GM12891 (cell line): Measurements from ENCODE around the gene FHOD1.

Experiments used
- DNase-seq: peaks from one replicate; pipeline ENCODE4 v3.0.0; 2011; ENCODE audit warnings: low spot score; ENCODE audit not compliant: insufficient read length
- FAIRE-seq: peaks from 2 replicates; lab custom pipeline; 2011; peaks lifted over from hg19 to GRCh38; lab: Jason Lieb, UNC
- PAX5 ChIP-seq: IDR thresholded peaks from 2 replicates; pipeline ENCODE4 v1.6.1; 2011; ENCODE audit warnings: low read length, moderate library complexity, mild to moderate bottlenecking; ENCODE audit not compliant: insufficient read depth, severe bottlenecking
- POLR2A ChIP-seq: IDR thresholded peaks from 2 replicates; pipeline ENCODE4 v1.6.1; 2011; ENCODE audit warnings: low read depth, low read length, control low read depth
- POLR2AphosphoS5 ChIP-seq: IDR thresholded peaks from 2 replicates; pipeline ENCODE4 v1.6.1; 2011; ENCODE audit warnings: low read depth, low read length, control low read depth
- POU2F2 ChIP-seq: IDR thresholded peaks from 2 replicates; pipeline ENCODE4 v1.6.1; 2011; ENCODE audit warnings: low read depth, mild to moderate bottlenecking, control low read depth, low read length, moderate library complexity
- SPI1 ChIP-seq: IDR thresholded peaks from 2 replicates; pipeline ENCODE4 v1.6.1; 2011; ENCODE audit warnings: low read depth, low read length, control low read depth
- TAF1 ChIP-seq: IDR thresholded peaks from 2 replicates; pipeline ENCODE4 v1.6.1; 2011; ENCODE audit warnings: low read depth, low read length, control low read depth

Gene FHOD1

GRCh38 chr16:67252609-67253497 is 5.6 kb upstream of the FHOD1 start:
- FAIRE-seq (no peak), DNase-seq (no peak)
- no peak for TF ChIP-seq POU2F2
- no peak for TF ChIP-seq POLR2AphosphoS5
- TF ChIP-seq TAF1: no peak
- TF ChIP-seq SPI1: no peak
- no peak for TF ChIP-seq PAX5
- no peak for TF ChIP-seq POLR2A

DNA sequence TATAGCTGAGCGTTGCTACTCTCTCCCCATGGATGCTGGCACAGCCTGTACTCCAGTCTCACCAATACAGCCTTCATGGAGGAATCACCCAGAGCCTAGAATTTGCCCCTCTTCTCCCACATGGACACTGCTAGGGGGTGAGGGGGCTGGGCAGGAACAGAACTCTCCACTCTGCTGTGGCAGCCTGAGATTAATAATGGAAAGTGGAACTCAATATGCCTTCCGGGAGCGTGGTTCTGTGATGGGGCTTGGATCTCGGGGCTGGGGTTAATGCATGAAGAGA is 2.7 kb upstream of the FHOD1 start:
- DNase-seq (no peak), FAIRE-seq (no peak)
- TF ChIP-seq POLR2AphosphoS5: no peak
- no peak for TF ChIP-seq POLR2A
- no peak for TF ChIP-seq SPI1
- no peak for TF ChIP-seq PAX5
- TF ChIP-seq POU2F2: no peak
- no peak for TF ChIP-seq TAF1

- no peak for TF ChIP-seq PAX5
- no peak for TF ChIP-seq POU2F2
- TF ChIP-seq TAF1: no peak
- no peak for TF ChIP-seq POLR2A
- FAIRE-seq (peak; percentile 57), DNase-seq (no peak)
These were observed 2.1 kb upstream of the FHOD1 start for GRCh38 chr16:67249178-67250044.

DNA sequence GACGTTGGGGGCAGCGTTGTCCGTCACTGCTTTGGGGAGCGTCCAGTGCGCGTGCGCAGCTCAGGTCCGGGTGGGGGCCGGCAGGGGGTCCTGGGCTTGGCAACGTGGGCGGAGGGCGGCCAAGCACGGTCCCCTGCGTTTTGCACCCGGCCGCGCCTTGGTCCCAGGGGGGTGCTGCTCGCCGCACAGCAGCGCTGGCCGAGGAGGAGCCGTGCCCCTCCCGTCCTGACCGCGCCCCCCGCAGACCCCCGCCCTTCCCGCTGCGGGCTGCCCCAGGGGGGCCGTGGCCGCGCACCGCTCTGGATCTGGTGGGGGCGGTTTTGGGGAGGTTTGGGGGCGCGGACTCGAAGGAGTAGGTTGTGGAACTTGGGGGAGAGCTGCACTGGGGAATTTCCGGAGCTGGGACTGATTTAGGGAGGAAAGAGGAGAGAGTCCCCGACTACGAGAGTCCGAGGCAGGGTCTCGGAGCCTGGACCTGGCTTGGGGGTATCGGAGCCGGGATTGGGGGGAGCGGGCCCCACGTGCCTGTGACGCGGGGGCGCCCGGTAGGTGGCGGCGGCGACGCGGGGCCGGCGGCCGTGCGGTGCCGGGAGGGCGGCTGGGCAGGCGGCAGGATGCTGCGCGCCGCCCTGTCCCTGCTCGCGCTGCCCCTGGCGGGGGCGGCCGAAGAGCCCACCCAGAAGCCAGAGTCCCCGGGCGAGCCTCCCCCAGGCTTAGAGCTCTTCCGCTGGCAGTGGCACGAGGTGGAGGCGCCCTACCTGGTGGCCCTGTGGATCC is 1.3 kb upstream of the FHOD1 start, which contains the start of gene SLC9A5:
SLC9A5 (plus strand) TSS at position 579 of the 777 bp plus-strand sequence; CDS start at position 615, 36 bp downstream.
- TF ChIP-seq POLR2A: no peak
- no peak for TF ChIP-seq SPI1
- FAIRE-seq (peak; percentile 23), DNase-seq (peak; percentile 59)

GRCh38 chr16:67248073-67248400 is 756 bp upstream of the FHOD1 start:
- no peak for DNase-seq
- no peak for FAIRE-seq
- TF ChIP-seq PAX5 (no peak), POLR2AphosphoS5 (no peak), POLR2A (no peak), SPI1 (no peak), POU2F2 (no peak), TAF1 (no peak)

GRCh38 chr16:67246756-67247191 is 507 bp downstream of the FHOD1 start:
- peak; percentile 46 for DNase-seq
- no peak for FAIRE-seq
- no peak; the same call in 1 of the 2 replicates for TF ChIP-seq POLR2A
- no peak for TF ChIP-seq POLR2AphosphoS5
- TF ChIP-seq POU2F2: no peak
- no peak for TF ChIP-seq TAF1
- TF ChIP-seq SPI1: no peak
- no peak for TF ChIP-seq PAX5

- peak; percentile 59 for DNase-seq
- TF ChIP-seq POLR2A: no peak; the same call in 1 of the 2 replicates
- TF ChIP-seq PAX5: peak; percentile 35
- TF ChIP-seq SPI1: no peak
- TF ChIP-seq POU2F2: no peak
- no peak for TF ChIP-seq TAF1
- 0 out of 2 replicates have a peak, but pooled peaks have one; percentile 31 for TF ChIP-seq POLR2AphosphoS5
- peak; percentile 80 for FAIRE-seq
These were observed 1.1 kb downstream of the FHOD1 start for GRCh38 chr16:67246081-67246755.

GRCh38 chr16:67245674-67246080 is 1.6 kb downstream of the FHOD1 start:
- no peak for TF ChIP-seq SPI1
- TF ChIP-seq POU2F2: no peak
- FAIRE-seq: peak; percentile 28

DNA sequence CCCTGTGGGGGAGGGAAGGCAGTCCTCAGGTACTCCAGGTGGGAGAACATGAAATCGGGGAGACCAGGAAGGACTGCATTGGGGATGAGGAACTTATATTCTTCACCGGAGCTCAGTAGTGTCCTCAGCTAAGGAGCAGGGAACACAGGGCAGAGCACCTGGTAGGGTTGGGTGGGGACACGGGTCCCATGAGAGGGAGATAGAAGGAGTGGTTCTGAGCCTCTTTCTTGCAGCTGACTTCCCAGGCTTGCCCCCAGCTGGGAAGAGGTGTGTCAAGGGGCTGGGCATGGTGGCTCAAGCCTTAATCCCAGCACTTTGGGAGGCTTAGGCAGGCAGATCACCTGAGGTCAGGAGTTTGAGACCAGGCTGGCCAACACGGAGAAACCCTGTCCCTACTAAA is 2.1 kb downstream of the FHOD1 start:
- TF ChIP-seq SPI1: no peak
- TF ChIP-seq POU2F2: no peak
- TF ChIP-seq PAX5: no peak
- no peak for TF ChIP-seq TAF1
- TF ChIP-seq POLR2AphosphoS5: no peak
- TF ChIP-seq POLR2A: no peak
- DNase-seq (no peak), FAIRE-seq (no peak)

More at GRCh38 chr16:67245674-67246080, 1.6 kb downstream of the FHOD1 start:
- DNase-seq: no peak
